OCI-LY7 (cell line): ENCODE results near the gene OPCML.

ENCODE experiments used
- EZH2phosphoT487 ChIP-seq: fragments of 200-600 bp; sonication (generic); IDR thresholded peaks from 2 replicates; pipeline ENCODE4 v1.6.1; 2018; ENCODE audit warnings: low read depth, borderline replicate concordance, mild to moderate bottlenecking, mixed run types, antibody characterized with exemption, low read length, moderate library complexity, mixed read lengths
- TF ChIP-seq, protein P1 (sequence below): fragments of 200-600 bp; sonication (generic); conservative IDR thresholded peaks from 2 replicates; pipeline ENCODE4 v1.5.1; 2014; ENCODE audit warnings: mild to moderate bottlenecking, antibody characterized with exemption, low read length, moderate library complexity, mixed read lengths

DNA sequence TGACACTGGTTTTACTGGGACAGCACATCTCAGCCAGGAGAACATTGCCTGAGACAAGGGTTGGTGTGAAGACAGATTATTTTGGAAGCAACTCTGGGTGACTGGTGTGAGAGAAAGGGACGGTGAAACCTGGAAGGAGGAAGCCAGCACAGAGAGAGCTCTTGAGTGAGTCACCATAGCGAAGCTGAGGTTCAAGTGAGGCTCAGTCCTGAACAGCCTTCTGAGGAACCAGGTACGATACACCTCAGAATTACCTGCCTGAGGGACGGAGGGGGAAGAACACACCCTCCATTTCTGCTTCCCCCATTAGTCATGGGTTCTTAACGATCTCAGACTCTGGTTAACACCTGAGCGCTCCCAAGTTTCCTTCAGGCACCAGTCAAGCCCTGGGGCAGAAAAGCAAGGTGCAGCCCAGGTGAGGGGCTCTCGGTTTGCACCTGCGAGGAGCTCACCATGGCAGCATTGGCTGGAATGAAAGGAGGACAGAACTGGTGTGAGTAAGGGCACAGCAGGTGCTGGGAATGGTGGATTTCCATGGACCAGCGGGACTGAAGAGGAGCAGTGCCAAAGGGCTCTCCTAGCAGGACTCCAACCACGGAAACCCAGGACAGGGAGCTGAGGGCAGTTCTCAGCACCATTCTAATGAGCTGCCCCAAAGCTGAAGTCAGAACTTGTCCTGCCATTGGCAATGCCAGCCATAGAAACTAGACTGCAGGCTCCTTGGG lies 459.3 kb downstream of the OPCML start:
- TF ChIP-seq, protein P1, sequence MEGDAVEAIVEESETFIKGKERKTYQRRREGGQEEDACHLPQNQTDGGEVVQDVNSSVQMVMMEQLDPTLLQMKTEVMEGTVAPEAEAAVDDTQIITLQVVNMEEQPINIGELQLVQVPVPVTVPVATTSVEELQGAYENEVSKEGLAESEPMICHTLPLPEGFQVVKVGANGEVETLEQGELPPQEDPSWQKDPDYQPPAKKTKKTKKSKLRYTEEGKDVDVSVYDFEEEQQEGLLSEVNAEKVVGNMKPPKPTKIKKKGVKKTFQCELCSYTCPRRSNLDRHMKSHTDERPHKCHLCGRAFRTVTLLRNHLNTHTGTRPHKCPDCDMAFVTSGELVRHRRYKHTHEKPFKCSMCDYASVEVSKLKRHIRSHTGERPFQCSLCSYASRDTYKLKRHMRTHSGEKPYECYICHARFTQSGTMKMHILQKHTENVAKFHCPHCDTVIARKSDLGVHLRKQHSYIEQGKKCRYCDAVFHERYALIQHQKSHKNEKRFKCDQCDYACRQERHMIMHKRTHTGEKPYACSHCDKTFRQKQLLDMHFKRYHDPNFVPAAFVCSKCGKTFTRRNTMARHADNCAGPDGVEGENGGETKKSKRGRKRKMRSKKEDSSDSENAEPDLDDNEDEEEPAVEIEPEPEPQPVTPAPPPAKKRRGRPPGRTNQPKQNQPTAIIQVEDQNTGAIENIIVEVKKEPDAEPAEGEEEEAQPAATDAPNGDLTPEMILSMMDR = no peak
- no peak for TF ChIP-seq EZH2phosphoT487
